ENCODE measurements around the gene YARS1.

Gene YARS1

DNA sequence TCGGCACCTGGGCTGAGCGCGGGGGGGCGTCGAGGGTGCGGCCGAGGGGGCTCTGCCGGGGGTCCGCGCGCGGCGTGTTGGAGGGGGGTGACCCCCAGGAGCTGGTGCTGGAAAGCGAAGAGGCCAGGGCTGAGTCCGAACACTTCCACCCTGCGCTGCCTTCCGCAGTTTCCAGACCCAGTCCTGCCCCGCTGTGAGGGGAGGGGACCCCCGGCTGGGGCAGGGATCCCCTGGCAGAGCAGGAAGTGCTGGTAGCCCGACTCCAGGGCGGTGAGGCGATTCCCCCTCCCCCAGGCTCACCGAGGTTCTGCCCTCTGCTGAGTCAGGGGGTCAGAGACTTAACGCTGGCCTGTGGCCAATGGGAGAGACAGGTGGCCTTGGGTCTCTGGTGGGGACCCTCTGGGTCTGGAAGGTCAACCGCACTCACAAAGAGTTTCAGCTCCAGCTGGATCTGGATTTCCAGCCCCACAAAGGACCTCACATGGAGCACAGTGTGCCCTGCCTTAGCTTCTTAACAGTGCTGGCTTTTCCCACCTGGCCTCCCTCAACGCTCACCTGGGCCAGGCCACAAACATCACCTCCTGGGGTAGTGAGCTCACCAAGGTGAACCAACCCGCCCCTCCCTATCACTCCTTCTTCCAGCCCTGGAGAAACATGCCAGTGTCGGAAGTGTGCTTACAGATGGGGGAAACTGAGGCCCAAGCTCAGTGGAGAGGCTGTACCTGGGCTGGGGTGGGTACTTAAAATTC, 74.8 kb downstream of the YARS1 start:
- H3K79me2 ChIP-seq (ENCODE audit: control insufficient read depth, low read length), result no peaks in the 10 kb centered on the region

DNA sequence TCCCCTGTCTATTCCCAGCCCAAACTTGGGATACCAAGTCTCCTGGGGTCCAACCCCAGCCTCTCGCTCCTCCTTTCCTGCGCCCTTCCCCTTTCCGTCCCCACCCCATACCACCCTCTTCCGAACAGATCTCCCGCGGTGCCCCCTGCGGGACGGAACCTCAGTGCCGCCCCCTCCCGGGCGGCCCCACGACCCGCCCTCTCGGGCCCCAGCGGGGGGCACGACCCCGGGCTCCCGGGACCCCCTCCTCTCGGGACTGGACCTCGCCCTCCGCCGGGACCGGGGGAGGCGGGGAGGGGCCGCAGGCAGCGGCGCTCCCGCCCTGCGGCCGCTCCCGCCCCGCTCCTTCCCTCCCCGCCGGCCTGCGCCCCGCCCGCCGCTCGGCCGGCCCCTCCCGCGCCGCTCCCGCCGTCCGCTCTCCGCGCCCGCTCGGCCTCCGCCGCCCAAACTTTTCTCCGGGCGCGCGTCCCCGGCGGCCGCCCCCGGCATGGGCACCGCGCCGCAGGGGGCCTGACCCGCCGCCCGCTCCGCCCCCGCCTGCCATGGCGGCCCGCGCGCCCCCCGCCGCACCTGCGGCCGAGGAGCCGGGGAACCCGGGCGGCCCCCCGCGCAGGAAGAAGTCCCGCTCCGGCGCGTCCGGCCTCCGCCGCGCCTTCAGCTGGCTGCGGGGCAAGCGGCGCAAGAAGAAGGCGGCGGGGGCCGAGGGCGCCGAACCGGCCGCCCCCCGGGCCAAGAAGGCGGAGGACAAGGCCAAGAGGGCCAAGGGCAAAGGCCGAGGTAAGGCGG, 75.6 kb downstream of the YARS1 start:
- no peaks in the 10 kb centered on the region for H3K79me2 ChIP-seq (ENCODE audit: control insufficient read depth, low read length)
- H3K9me3 ChIP-seq (ENCODE audit: control insufficient read depth, insufficient read depth, low read length), result no peaks in the 10 kb centered on the region
- H3K4me2 ChIP-seq (ENCODE audit: low read length), result no peak overlapping the region
- H3K36me3 ChIP-seq (ENCODE audit: control insufficient read depth, low read length), result no peaks in the 10 kb centered on the region
- H4K20me1 ChIP-seq (ENCODE audit: control insufficient read depth, insufficient read depth, low read depth, low read length), result no peaks in the 10 kb centered on the region
- H3K4me3 ChIP-seq (ENCODE audit: low read length), result no peak overlapping the region
- peak; percentile 67; the same call in 1 of the 2 replicates for TF ChIP-seq EZH2phosphoT487 (IDR thresholded peaks at IDR 0.05; ENCODE audit: borderline replicate concordance, low read length)
- TF ChIP-seq, protein P1, sequence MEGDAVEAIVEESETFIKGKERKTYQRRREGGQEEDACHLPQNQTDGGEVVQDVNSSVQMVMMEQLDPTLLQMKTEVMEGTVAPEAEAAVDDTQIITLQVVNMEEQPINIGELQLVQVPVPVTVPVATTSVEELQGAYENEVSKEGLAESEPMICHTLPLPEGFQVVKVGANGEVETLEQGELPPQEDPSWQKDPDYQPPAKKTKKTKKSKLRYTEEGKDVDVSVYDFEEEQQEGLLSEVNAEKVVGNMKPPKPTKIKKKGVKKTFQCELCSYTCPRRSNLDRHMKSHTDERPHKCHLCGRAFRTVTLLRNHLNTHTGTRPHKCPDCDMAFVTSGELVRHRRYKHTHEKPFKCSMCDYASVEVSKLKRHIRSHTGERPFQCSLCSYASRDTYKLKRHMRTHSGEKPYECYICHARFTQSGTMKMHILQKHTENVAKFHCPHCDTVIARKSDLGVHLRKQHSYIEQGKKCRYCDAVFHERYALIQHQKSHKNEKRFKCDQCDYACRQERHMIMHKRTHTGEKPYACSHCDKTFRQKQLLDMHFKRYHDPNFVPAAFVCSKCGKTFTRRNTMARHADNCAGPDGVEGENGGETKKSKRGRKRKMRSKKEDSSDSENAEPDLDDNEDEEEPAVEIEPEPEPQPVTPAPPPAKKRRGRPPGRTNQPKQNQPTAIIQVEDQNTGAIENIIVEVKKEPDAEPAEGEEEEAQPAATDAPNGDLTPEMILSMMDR (IDR thresholded peaks at IDR 0.05; ENCODE audit: low read depth, low read length, poor library complexity, severe bottlenecking), result peak; percentile 14
- peaks cover 50% of the 10 kb centered on the region for H3K27me3 ChIP-seq (ENCODE audit: control insufficient read depth, low read length)
- H3K27ac ChIP-seq (ENCODE audit: low read depth, low read length), result no peak overlapping the region
- no peaks in the 10 kb centered on the region for H3K4me1 ChIP-seq (ENCODE audit: control insufficient read depth, low read length)
- H3K9me2 ChIP-seq (replicated peaks; ENCODE audit: control insufficient read depth, low read length), result no peaks in the 10 kb centered on the region
- no peaks in the 10 kb centered on the region for H3F3A ChIP-seq (ENCODE audit: control insufficient read depth, insufficient read depth)

More for the DNA sequence above, 74.8 kb downstream of the YARS1 start:
- Histone ChIP-seq H3K4me2 (ENCODE audit: low read length) (no peak overlapping the region), H3K27me3 (ENCODE audit: control insufficient read depth, low read length) (peaks cover 46% of the 10 kb centered on the region), H3F3A (ENCODE audit: control insufficient read depth, insufficient read depth) (no peaks in the 10 kb centered on the region), H3K4me1 (ENCODE audit: control insufficient read depth, low read length) (no peaks in the 10 kb centered on the region), H4K20me1 (ENCODE audit: control insufficient read depth, insufficient read depth, low read depth, low read length) (no peaks in the 10 kb centered on the region), H3K27ac (ENCODE audit: low read depth, low read length) (no peak overlapping the region), H3K36me3 (ENCODE audit: control insufficient read depth, low read length) (no peaks in the 10 kb centered on the region), H3K4me3 (ENCODE audit: low read length) (no peak overlapping the region), H3K9me2 (replicated peaks; ENCODE audit: control insufficient read depth, low read length) (no peaks in the 10 kb centered on the region), H3K9me3 (ENCODE audit: control insufficient read depth, insufficient read depth, low read length) (no peaks in the 10 kb centered on the region)
- TF ChIP-seq, protein P1 (IDR thresholded peaks at IDR 0.05; ENCODE audit: low read depth, low read length, poor library complexity, severe bottlenecking), result no peak
- TF ChIP-seq EZH2phosphoT487 (IDR thresholded peaks at IDR 0.05; ENCODE audit: borderline replicate concordance, low read length), result peak; percentile 49; the same call in 1 of the 2 replicates

DNA sequence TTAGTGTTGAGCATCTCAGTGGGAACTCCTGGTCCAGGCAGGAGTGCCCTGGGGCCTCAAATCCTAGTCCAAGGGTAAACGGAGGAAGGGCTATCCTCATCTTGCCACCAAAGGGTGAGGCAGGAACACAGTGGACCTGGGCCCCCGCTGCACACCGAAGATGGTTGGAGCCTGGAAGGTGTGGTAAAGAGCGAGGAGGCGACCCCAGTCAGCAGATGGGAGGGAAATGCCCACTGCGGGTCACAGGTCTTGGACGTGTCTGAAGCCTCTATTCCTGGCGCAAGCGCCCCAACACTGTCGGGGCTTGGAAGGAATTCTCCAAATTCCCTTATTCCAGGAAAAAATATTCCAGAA, 76.1 kb downstream of the YARS1 start:
- H3F3A ChIP-seq (ENCODE audit: control insufficient read depth, insufficient read depth), result no peaks in the 10 kb centered on the region
- H3K27ac ChIP-seq (ENCODE audit: low read depth, low read length), result no peak overlapping the region
- H4K20me1 ChIP-seq (ENCODE audit: control insufficient read depth, insufficient read depth, low read depth, low read length), result no peaks in the 10 kb centered on the region
- TF ChIP-seq, protein P1 (IDR thresholded peaks at IDR 0.05; ENCODE audit: low read depth, low read length, poor library complexity, severe bottlenecking), result no peak
- no peak for TF ChIP-seq EZH2phosphoT487 (IDR thresholded peaks at IDR 0.05; ENCODE audit: borderline replicate concordance, low read length)
- H3K4me1 ChIP-seq (ENCODE audit: control insufficient read depth, low read length), result no peaks in the 10 kb centered on the region
- no peaks in the 10 kb centered on the region for H3K79me2 ChIP-seq (ENCODE audit: control insufficient read depth, low read length)
- H3K27me3 ChIP-seq (ENCODE audit: control insufficient read depth, low read length), result peaks cover 46% of the 10 kb centered on the region
- no peak overlapping the region for H3K4me2 ChIP-seq (ENCODE audit: low read length)
- no peaks in the 10 kb centered on the region for H3K36me3 ChIP-seq (ENCODE audit: control insufficient read depth, low read length)
- no peak overlapping the region for H3K4me3 ChIP-seq (ENCODE audit: low read length)
- no peaks in the 10 kb centered on the region for H3K9me3 ChIP-seq (ENCODE audit: control insufficient read depth, insufficient read depth, low read length)
- no peaks in the 10 kb centered on the region for H3K9me2 ChIP-seq (replicated peaks; ENCODE audit: control insufficient read depth, low read length)
